Erythroblast (primary cell): ENCODE measurements around the gene KNL1.
"Not testable (repeated sequence)": the region's sequence is repeated elsewhere in the genome, so short reads cannot be mapped to it uniquely, and the experiment has no call there.

ENCODE experiments used
- DNase-seq, 2 experiments: peaks; one replicate each; lab custom pipeline; 2025; lab: John Stamatoyannopoulos, UW
- GATA1 ChIP-seq: IDR thresholded peaks from 2 replicates; pipeline ENCODE4 v1.6.1; 2011; ENCODE audit warnings: low read depth, mild to moderate bottlenecking, control low read depth, low read length, moderate library complexity
- POLR2A ChIP-seq: IDR thresholded peaks from 2 replicates; pipeline ENCODE4 v1.6.1; 2011; ENCODE audit warnings: mild to moderate bottlenecking, low read length

KNL1 gene

DNA sequence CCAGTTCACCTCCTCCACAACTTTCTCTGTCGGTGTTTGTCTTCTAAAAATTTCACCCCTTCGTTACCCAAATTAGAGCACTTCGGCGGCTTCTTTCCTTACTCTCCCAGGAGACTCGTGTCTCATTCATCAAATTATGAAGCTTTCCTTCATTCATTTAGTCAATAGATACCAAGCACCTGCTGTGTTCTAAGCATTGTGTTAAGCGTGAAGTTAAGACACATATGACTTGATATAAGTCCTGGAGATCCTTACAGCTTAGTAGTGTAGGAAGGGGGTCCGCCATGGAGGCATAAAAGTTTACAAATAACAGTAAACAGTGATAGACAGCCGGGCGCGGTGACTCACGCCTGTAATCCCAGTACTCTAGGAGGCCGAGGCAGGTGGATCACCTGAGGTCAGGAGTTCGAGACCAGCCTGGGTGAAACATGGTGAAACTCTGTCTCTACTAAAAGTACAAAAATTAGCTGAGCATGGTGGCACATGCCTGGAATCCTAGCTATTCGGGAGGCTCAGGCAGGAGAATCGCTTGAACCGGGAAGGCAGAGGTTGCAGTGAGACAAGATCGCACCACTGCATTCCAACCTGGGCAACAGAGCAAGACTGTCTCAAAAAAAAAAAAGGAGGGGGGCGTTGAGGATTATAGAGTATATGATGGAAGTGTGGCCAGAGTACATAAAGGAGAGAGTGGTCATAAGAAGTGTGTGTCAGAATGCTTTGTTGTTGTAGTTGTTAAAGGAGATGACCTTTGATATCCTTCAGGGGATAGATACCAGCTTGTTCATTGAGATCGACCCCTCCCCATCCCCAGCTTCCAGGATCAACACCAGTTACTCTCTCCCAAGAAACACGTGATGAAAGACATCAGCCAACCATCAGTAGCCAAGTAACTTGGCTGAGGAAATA, 28.5 kb upstream of the KNL1 start:
- TF ChIP-seq GATA1 = no peak
- DNase-seq = peak; percentile 10 to 32

DNA sequence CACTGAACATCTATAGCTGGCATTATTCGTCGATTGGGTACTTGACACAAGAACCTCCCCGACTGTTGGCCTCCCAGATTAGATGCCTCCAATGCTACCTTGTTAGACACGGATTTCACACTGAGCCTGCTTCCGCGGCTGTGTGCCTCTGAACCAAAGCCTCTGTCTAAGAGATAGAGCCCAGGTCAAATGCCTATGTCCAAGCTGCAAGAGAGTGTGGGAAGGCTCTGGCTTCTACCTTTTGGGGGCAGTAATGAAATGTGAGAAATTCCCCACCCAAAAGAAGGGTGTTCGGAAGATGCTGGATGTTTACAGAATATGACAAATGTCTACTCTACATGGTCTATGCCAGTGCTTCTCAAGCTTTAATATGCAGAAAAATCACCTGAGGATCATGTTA, 26.9 kb upstream of the KNL1 start:
- DNase-seq = peak; percentile 54 to 65
- TF ChIP-seq GATA1 (no peak), POLR2A (no peak)

- TF ChIP-seq GATA1 (no peak), POLR2A (peak; percentile 93)
- DNase-seq = peak; percentile 96 to 97
Observed at GRCh38 chr15:40569129-40569953, 24.7 kb upstream of the KNL1 start, which contains the start of gene RPUSD2. Gene RPUSD2 (plus strand): TSS chr15:40569299. CDS start chr15:40569338, 39 bp downstream.

- DNase-seq = no peak
- TF ChIP-seq GATA1 = no peak
- no peak for TF ChIP-seq POLR2A
Observed at GRCh38 chr15:40575113-40575512, 18.9 kb upstream of the KNL1 start.

- DNase-seq = not testable (repeated sequence)
Observed at GRCh38 chr15:40576914-40577313, 17.1 kb upstream of the KNL1 start.

DNA sequence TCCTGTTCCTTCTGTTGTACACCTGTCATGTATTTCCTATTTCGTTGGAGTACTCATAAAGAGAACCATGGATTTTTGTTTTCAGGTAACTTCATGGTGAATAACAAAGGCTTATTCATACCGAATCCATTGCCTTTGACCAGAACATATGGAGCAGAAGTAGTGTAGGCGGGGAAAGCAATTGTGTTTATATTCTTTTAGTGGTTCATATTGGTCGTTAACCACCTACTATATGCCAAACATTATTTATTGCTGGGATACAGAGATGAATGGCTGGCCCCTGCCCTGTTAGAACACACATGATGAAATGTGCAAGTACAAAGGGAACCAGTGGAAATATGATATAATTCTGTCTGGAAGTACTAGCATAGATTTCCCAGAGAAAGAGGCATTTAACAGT, 15.2 kb upstream of the KNL1 start:
- TF ChIP-seq POLR2A = no peak
- no peak for TF ChIP-seq GATA1
- no peak for DNase-seq

DNA sequence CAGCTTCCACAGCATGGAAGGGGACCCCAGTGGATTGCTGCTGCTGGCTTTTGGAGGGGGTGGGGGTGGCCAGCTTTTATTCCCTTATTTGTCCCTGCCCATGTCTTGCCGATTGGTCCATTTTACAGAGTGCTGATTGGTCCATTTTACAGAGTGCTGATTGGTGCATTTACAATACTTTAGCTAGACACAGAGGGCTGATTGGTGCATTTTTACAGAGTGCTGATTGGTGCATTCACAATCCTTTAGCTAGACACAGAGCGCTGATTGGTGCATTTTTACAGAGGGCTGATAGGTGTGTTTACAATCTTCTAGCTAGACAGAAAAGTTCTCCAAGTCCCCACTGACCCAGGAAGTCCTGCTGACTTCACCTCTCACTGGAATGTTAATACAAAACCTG, 12.3 kb upstream of the KNL1 start:
- DNase-seq = not testable (repeated sequence)

- no peak for TF ChIP-seq POLR2A
- TF ChIP-seq GATA1 = no peak
- peak in 1 of 2 experiments; percentile 30 for DNase-seq
Observed at GRCh38 chr15:40582726-40583246, 11.3 kb upstream of the KNL1 start.

- DNase-seq = no peak
- TF ChIP-seq POLR2A = no peak
- TF ChIP-seq GATA1 = no peak
Observed at GRCh38 chr15:40584191-40584590, 9.9 kb upstream of the KNL1 start.

GRCh38 chr15:40590667-40591050, 3.4 kb upstream of the KNL1 start:
- DNase-seq = peak in 1 of 2 experiments; percentile 9
- no peak for TF ChIP-seq POLR2A
- no peak for TF ChIP-seq GATA1

GRCh38 chr15:40591389-40591788, 2.7 kb upstream of the KNL1 start:
- DNase-seq = peak in 1 of 2 experiments; percentile 8
- no peak for TF ChIP-seq POLR2A
- no peak for TF ChIP-seq GATA1

DNA sequence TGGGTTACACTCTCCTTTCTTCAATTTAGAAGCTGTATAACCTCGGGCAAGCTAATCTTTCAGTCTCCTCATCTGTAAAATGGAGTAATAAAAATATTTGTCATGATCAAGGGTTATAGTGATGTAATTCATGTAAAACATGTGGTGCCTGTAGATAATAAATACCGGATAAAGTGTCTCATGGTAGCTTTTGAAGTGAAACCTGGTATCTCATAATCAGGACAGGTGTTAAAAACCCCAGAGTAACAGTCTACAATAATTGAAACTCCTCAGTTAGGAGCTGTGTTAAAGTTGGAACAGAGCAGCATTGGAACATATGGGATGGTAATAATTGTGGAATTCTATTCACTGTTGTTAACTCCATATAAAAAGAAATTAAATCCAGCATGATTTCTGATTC, 884 bp upstream of the KNL1 start:
- TF ChIP-seq POLR2A (no peak), GATA1 (no peak)
- DNase-seq = peak; percentile 46 to 65

DNA sequence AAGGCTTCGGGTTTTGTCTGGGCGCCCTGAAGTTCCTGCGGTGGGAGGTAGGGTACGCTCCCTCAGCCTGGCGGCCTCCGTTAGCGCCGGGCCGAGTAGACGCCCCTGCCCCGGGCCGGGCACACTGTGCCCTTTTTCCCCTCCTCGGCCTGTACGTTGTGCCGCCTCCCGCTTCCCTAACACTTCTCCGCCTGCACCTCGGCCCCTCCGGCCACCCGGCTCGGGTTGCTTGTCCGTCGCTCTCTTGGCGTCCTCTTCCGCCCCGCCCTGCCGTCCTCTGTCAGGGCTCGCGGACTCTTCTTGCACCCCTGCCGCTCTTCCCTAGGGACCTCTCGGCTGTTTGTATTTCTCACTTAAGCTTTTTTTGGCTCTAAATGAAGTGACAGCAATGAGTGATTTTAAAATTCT, 384 bp downstream of the KNL1 start:
- TF ChIP-seq GATA1 (no peak), POLR2A (peak; percentile 82)
- peak; percentile 83 to 86 for DNase-seq

DNA sequence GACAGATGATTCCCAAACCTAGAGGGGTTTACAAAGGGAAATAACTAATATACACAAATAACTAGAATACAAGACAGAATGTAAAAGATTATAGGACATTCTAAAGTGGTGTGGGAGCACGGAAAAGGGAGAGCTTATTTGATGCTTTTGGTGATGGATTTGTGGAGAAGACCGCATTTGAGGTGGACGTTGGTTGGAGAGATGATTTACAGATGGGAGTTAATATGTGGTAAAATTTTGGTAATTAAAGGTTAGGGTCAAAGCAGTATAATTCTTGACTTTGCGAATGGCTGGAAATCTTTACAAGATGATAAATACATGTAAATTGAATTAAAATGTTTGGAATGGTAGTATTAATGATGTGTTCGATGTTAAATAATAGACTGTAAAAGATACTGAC, 1.2 kb downstream of the KNL1 start:
- DNase-seq = peak; percentile 23 to 51
- no peak for TF ChIP-seq GATA1
- no peak for TF ChIP-seq POLR2A

DNA sequence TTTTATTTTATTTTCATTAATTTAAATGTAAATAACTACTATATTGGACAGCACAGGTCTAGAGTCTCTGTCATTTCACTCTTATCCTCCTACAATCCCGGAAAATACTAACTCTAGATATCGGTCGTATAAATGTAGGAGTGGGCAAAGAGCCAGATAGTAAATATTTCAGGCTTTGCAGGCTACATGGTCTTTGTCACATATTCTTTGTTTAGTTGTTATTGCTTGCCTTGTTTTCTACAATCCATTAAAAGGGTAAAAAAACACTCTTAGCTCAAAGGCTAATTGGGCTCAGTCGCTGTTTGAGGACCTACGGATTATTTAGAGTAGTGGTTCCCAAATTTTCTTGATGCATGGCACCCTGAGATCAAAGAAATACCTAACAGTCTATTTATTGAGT, 1.7 kb downstream of the KNL1 start:
- no peak for DNase-seq
- TF ChIP-seq GATA1 = no peak
- TF ChIP-seq POLR2A = no peak
